ENCODE results near the gene ANKRD27.

DNA sequence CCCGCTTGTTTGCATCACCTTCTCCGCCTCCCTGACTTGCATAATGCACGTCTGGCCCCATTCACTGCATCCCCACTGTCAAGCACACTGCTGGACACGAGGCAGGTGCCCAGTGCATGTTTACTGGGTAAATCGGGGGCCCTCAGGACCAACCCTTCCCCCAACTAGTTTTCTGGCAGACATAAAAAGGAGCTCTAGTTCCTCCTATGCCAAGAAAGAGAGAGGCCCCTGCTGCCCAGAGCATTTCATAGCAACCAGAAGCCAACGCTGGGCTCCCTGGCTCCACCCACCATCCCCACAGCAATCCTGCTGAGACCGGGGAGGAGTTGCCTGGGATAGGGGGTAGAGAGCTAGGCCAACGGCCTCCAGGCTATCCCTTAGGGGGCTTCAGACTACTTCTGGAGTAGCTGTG is 23.2 kb downstream of the ANKRD27 start:
- TF ChIP-seq, protein P1, sequence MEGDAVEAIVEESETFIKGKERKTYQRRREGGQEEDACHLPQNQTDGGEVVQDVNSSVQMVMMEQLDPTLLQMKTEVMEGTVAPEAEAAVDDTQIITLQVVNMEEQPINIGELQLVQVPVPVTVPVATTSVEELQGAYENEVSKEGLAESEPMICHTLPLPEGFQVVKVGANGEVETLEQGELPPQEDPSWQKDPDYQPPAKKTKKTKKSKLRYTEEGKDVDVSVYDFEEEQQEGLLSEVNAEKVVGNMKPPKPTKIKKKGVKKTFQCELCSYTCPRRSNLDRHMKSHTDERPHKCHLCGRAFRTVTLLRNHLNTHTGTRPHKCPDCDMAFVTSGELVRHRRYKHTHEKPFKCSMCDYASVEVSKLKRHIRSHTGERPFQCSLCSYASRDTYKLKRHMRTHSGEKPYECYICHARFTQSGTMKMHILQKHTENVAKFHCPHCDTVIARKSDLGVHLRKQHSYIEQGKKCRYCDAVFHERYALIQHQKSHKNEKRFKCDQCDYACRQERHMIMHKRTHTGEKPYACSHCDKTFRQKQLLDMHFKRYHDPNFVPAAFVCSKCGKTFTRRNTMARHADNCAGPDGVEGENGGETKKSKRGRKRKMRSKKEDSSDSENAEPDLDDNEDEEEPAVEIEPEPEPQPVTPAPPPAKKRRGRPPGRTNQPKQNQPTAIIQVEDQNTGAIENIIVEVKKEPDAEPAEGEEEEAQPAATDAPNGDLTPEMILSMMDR (IDR thresholded peaks at IDR 0.05) = no peak
- TF ChIP-seq POLR2A (IDR thresholded peaks at IDR 0.05) = no peak

All from esophagus squamous epithelium (tissue), 4 donors.